ENCODE results near the gene DOP1B.

Gene DOP1B

GRCh38 chr21:36156815-36157670 is at the start of gene DOP1B:
Gene DOP1B, plus strand, starts transcription at chr21:36156824. Its CDS starts 7,910 bp downstream, at chr21:36164734.
- no peak for TF ChIP-seq CTCF (IDR thresholded peaks at IDR 0.05)

- TF ChIP-seq CTCF (IDR thresholded peaks at IDR 0.05), result no peak
These were observed 46.8 kb upstream of the DOP1B start for GRCh38 chr21:36109868-36110267.

DNA sequence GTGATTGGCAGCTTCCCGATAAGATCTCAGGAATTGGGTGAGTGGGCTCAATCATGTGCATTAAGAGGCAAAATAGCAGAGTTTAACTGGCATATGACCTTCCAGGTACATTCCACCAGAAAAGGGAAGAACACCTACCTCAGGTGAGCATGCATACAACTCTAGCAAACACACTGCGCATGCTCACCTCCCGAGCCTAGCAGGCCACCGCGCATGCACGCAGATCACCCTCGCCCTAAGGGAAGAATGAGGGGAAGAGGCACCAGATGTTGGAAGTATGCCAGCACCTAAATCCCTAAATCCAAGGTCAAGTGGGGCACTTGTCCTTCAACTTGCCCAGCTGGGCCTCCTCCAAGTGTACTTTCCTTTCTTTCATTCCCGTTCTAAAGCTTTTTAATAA is 45.4 kb upstream of the DOP1B start:
- no peak for TF ChIP-seq CTCF (IDR thresholded peaks at IDR 0.05)

DNA sequence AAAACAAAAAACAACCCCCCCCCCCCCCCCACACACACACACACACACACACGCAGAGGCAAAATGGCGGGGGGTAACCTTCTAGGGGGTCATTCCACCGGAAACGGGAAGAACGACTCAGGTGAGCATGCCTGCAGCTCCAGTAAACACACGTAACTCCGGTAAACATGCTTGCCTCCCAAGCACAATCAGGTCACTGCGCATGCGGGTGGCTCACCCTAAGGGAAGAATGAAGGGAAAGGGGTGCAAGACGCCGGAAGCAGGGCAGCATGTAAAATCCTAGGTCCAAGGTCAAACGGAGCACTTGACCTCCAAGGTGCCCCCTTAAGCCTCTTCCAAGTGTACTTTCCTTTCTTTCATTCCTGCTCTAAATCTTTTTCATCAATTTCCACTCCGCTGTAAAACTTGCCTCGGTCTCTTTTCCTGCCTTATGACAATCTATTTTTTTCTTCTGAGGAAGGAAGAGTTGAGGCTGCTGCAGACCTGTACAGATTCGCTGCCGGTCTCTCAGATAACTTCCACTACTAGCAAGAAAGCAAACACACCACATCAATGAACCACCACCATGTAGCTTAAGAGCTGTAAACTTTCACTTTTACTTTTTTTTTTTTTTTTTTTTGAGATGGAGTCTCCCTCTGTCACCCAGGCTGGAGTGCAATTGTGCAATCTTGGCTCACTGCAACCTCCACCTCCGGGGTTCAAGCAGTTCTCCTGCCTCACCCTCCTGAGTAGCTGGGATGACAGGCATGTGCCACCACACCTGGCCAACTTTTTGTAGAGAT is 42.8 kb upstream of the DOP1B start:
- no peak for TF ChIP-seq CTCF (IDR thresholded peaks at IDR 0.05)

- no peak for TF ChIP-seq CTCF (IDR thresholded peaks at IDR 0.05)
These were observed 41.4 kb upstream of the DOP1B start for GRCh38 chr21:36115138-36115730.

DNA sequence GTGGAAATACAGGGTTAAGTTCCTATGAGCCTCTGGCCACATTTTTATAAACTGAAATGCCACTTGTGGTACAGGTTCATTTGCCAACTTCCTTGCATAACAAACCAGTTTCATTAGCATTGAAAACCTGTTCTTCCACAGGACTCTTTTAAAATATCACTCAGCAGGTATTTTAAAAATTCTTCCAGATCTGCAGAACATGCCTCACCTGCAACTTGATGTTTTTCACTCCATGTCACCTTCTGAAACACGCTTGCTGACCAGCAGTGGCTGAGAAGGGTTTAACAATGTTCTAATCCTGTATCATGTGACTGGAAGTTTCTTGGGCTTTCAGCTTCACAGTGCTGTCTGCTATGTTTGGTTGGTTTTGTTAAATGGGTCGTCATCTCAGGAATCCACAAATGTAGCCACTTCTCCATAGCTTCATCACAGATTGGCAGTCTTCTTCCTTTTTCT is 39.3 kb upstream of the DOP1B start:
- TF ChIP-seq CTCF (IDR thresholded peaks at IDR 0.05), result no peak

GRCh38 chr21:36120304-36120888 is 36.2 kb upstream of the DOP1B start:
- TF ChIP-seq CTCF (IDR thresholded peaks at IDR 0.05), result no peak
